K562 (cell line): Measurements from ENCODE around the gene PSMD1.
"Not testable (repeated sequence)": the region's sequence is repeated elsewhere in the genome, so short reads cannot be mapped to it uniquely, and the experiment has no call there.

ENCODE experiments used
- CREM ChIP-seq: IDR thresholded peaks from 2 replicates; pipeline ENCODE4 v1.6.1; 2014; ENCODE audit warnings: antibody characterized with exemption, low read depth
- NFIC ChIP-seq: fragments of 450-650 bp; IDR thresholded peaks from 2 replicates; pipeline ENCODE4 v1.6.1; 2017; ENCODE audit warnings: mild to moderate bottlenecking, inconsistent platforms

- not testable (repeated sequence) for TF ChIP-seq NFIC, CREM
Measured at GRCh38 chr2:231197196-231197595, 140.5 kb downstream of the PSMD1 start.
